GM13976 (cell line): ENCODE measurements around the gene HSPA1B.
"Not testable (repeated sequence)": the region's sequence is repeated elsewhere in the genome, so short reads cannot be mapped to it uniquely, and the experiment has no call there.

Experiments used
- DNase-seq: peaks from one replicate; pipeline ENCODE4 v3.0.0; 2012; ENCODE audit warnings: low spot score
- CTCF ChIP-seq: IDR thresholded peaks from 2 replicates; pipeline ENCODE4 v1.5.1; 2012; ENCODE audit warnings: borderline replicate concordance, mild to moderate bottlenecking; ENCODE audit not compliant: insufficient read depth; ENCODE audit errors: extremely low read depth, missing control alignments, control extremely low read depth
- in situ Hi-C: fragments of 300-500 bp; cut with MboI; formaldehyde crosslinking; loops from one replicate; pipeline ENCODE4 v1.12.0; 2022; ENCODE audit warnings: low sequenced_read_pairs, mixed read lengths, inconsistent platforms; ENCODE audit not compliant: unreplicated experiment

Gene HSPA1B

GRCh38 chr6:31858707-31859106 lies 31.2 kb downstream of the HSPA1B start:
- TF ChIP-seq CTCF, result no peak

GRCh38 chr6:31859923-31860322 lies 32.4 kb downstream of the HSPA1B start:
- TF ChIP-seq CTCF, result no peak
- DNase-seq, result no peak
- in situ Hi-C loops, result no loop called here

More at GRCh38 chr6:31858707-31859106, 31.2 kb downstream of the HSPA1B start:
- in situ Hi-C loops, result no loop called here
- DNase-seq, result no peak

DNA sequence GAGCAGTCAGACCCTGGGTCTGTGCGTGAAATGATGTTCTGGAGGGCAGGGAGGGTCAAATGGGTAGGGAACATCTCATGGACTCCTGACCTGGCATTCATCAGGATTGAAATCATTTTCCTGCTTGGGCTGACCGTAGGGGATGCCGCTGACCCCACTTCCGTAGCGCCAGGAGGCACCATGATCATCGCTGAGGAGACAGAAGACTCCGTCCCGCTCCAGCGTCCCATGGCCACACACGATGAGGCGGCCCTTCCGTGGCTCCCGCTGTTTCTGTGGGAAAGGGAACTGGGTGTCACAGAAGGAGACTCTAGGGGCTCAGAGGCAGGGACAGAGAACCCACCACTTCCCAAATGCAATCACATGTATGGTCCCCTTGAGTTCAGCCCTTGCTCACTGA lies 32.8 kb downstream of the HSPA1B start:
- DNase-seq, result no peak
- TF ChIP-seq CTCF, result no peak
- in situ Hi-C loops, result no loop called here

DNA sequence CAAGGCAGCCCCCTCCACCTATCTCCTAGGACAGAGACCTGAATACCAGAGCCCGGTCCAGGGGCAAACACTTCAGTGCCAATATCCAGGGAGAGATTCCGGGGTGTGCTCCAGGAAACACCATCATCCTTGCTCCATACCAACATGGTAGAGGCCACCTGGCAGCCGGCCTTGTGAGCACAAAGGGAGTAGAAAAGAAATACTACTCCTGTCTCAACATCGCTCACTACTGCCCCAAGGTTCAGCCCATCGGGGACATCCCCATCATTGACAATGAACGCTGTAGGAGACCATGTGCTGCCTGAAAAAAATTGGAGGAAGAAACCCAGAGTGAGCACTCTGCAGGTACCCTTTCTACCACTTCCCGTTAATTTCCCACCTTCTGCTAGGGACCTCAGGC lies 33.6 kb downstream of the HSPA1B start:
- TF ChIP-seq CTCF, result no peak
- DNase-seq, result no peak
- in situ Hi-C loops, result no loop called here

- in situ Hi-C loops, result no loop called here
- DNase-seq, result no peak
- TF ChIP-seq CTCF, result no peak
These were observed 34.4 kb downstream of the HSPA1B start for GRCh38 chr6:31861919-31862343.

DNA sequence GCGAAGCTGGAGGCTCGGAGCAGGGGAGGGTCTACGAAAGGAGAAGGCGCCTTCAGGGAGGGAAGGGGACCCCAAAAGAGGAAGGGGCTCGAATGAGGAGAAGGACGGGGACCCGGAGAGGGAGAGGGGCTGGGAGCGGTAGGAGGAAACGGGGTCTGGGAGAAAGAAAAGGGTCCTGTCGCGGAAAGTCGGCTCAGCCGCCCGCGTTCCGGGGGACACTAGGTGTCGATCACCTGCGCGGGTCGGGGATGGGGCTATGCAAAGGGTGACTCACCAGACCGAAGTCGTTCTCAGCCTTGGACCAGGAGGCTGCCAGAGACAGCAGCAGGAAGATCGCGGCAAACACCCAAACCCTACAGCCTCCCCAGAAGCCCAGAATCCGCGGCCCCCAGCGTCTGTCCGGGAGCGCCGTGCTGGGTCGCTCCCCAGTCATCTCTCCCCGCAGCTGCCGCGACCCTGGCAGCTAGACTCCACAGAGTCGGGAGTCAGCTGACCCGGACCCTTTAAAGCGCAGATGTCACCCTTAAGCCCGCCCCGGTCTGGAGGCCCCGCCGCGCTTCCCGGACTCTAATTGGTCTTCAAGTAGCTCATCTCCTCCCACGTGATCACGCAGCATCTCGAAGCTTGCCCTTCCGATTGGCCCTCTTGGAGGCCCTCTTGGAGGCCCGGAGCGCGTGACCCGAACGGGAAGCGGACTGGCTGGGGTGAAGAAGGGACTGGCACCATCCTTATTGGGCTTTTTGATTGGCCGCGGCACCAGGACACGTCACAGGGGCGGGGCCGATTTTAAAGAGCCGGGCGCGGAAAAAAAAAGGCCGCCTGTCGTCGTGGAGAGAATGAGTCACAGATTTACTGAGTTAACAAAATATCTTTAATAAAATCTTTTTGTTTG lies 35.1 kb downstream of the HSPA1B start, which contains the start of gene NEU1:
NEU1 (minus strand) TSS at position 478 of the 892 bp plus-strand sequence; CDS start at position 433, 45 bp downstream.
- in situ Hi-C loops, result no loop called here
- DNase-seq, result peak; percentile 100
- no peak for TF ChIP-seq CTCF

DNA sequence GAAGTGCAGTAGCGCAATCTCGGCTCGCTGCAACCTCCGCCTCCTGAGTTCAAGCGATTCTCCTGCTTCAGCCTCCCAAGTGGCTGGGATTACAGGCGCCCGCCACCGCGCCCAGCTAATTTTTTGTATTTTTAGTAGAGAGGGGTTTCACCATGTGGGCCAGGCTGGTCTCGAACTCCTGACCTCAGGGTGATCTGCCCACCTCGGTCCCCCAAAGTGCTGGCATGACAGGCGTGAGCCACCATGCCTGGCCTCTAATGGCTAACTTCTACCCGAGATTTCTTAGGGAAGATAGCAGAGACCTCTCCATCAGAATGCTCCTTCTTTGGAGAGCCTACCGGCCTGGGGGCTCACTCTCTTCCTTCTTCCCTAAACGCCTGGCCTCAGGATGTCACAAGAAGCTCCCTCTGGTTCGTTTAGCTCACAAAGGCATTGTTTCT lies 36.6 kb downstream of the HSPA1B start:
- DNase-seq, in situ Hi-C loops: not testable (repeated sequence)
